HG02884 (cell line): Measurements from ENCODE around the gene TMEM120B.
"Not testable (repeated sequence)": the region's sequence is repeated elsewhere in the genome, so short reads cannot be mapped to it uniquely, and the experiment has no call there.

ENCODE experiments used
- ATAC-seq: cut with Tn5 transposase; IDR thresholded peaks from one replicate; pipeline ENCODE4 v1.9.1; 2021; ENCODE audit warnings: mild to moderate bottlenecking, moderate library complexity; ENCODE audit not compliant: unreplicated experiment

TMEM120B gene

DNA sequence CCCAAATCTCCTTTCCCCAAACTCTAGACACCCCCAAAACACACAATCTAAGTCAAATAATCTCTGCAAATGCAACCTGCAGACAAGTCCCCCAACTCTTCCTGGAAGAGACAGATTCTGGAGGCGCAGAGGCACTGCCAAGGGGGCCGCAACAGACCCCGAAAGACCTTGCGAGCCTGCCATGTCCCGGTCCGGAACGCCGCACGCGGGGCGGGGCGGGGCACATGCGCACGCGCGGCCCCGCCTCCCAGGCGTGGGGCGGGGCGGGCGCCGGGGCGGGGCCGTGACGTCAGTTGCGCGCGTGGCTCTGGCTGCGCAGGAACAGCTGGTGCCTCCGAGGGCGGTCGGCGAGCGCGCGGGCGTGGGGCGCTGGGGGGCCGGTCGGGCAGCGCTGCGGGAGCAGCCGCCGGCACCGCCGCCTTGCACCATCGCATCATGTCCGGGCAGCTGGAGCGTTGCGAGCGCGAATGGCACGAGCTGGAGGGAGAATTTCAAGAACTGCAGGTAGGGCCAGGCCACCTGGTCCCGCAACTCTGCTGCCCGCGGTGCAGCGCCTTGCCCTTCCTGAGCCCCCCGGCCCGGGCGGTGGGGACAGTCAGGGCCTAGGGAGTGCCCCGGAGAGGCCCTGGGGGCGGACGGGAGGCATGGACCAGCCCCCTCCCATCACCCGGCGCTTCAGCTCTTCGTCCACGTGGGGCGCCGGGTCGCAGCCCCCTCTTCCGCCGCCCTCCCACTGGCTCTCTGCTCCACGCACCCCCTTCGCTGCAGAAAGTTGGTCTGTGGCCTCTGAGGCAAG lies at the start of gene TMEM120B:
TMEM120B (plus strand) TSS at position 292 of the 796 bp plus-strand sequence; CDS start at position 436, 144 bp downstream.
- peak; percentile 74 for ATAC-seq

DNA sequence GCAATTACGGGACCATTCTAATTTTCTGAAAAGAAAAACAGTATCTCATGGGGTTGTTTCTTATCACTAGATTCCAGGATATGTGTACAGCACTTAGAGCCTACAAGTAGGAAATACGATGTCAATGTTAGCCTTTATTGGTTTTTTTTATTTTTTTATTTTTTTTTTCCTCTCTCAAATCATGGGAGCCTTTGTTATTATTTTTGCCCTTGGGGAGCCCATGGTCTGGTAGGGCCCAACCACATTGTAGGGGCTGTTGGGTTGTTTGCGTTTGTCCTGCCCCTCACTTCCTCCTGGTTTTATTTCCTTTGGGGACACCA lies 49.0 kb upstream of the TMEM120B start:
- ATAC-seq, result no peak

DNA sequence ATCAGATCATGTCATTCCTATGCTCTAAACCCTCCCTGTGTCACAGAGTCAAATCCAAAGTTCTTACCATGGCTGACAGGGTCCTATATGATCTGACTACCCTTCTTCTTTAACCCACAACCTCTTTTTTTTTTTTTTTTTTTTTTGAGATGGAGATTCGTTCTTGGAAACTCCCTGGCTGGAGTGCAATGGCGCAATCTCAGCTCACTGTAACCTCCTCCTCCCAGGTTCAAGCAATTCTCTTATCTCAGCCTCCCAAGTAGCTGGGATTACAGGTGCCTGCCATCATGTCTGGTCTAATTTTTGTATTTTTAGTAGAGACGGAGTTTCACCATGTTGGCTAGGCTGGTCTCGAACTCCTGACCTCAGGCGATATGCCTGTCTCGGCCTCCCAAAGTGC lies 45.7 kb upstream of the TMEM120B start:
- not testable (repeated sequence) for ATAC-seq

DNA sequence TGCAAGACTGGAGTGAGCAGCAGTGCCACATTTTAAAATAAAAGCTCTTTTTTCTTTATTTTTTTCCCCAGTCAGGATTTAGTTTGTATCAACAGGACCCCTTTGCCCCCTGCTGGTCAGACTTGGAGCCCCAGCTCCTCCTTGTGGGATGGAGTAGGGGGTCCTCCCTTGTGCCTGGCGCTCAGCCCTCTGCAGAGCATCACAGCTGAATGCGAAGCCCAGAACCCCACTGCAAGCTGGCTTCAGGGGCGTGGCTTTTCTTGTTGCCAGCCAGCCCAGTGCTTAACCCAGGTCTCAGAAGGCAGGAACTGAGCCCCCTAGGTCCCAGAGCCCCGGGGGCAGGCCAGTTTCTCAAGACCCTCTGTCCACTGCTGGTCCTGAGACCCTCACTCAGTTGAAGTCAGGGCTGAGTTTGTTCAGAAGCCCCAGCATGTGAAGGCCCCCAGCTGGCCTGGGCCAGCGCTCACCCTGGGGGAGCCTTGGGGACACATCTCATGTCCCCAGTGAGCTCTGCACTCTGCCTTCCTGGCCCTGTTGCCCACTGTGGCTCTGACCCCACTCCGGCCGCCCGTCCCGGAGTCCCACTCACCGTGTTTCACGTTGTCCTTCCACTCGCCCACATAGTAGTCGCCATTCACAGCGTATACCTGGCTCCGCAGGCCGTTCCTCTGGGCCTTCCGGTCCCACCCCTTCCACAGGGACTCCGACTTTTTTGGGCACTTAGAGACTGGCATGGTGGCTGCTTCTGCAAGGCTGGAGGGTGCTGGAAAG lies 43.6 kb upstream of the TMEM120B start:
- ATAC-seq, result no peak

DNA sequence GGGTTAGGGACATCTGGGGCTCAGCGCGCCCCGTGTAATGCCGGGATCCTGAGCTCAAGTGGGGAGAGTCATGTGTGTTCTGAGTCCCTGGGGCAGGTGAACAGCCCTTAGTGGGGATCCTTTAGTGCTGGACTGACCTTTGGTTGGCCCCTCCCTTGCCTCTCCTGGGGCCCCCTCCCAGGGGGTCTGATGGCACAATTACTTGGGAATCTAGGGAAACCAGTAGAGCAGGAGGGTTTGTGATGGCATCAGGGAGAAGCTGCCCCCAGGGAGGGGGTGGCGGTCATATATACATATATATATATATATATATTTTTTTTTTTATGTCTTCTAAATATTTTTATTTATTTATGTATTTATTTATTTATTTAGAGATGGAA lies 43.0 kb upstream of the TMEM120B start, which contains the start of gene MORN3:
MORN3 (minus strand) TSS at position 134 of the 380 bp plus-strand sequence. CDS start 171 bp downstream, outside the sequence.
- ATAC-seq, result no peak

DNA sequence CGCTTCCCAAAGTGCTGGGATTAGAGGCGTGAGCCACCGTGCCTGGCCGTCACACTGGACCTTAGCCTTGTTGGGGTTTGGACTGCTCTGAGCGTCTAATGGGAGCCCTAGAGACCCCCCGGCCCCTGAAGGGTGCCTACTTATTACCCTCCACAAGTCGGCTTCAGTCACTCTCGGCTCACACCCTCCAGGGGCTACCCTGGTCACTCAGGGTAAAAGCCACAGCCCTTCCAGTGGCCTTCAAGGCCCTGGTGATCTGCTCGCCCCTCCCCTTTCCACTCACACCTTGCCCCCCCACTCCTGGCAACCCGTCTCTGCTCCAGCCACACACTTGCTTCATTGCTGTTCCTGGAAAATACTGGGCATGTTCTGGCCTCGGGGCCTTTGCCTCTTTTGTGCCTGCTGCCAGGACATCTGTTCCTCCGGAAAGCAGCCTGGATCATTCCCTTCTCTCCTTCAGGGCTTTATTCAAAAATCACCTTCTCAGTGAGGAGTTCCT lies 39.5 kb upstream of the TMEM120B start:
- no peak for ATAC-seq

DNA sequence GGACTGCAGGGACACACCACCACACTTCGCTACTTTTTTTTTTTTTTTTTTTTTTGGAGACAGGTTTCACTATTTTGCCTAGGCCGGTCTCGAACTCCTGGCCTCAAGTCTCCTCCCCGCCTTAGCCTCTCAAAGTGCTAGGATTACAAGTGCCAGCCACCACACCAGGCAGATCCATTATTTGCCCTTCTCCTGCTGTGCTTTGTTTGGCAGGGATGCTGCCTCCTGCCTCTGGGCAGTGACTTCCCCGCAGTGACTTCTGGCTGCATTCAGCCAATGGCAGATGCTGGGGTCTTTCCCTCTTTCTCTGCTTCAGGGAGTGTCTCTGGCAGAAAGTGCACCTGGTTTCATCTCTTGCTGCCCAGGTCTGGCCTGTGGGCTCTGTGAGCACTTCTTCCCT lies 36.4 kb upstream of the TMEM120B start:
- no peak for ATAC-seq

DNA sequence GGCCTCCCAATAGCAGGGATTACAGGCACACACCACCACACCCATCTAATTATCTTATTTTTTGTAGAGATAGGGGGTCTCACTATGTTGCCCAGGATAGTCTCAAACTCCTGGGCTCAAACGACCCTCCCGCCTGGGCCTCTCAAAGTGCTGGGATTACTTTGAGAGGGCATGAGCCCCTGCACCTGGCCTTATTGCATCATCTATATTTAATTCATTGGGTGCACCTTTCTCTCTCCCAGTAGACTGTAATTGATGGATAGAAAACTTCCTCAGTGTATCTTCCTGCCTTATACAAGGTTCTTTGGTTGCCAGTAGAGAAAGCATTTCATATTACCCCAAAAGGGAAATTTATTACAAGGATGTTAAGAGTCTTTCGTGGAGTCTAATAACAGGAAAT lies 34.2 kb upstream of the TMEM120B start:
- ATAC-seq, result no peak

DNA sequence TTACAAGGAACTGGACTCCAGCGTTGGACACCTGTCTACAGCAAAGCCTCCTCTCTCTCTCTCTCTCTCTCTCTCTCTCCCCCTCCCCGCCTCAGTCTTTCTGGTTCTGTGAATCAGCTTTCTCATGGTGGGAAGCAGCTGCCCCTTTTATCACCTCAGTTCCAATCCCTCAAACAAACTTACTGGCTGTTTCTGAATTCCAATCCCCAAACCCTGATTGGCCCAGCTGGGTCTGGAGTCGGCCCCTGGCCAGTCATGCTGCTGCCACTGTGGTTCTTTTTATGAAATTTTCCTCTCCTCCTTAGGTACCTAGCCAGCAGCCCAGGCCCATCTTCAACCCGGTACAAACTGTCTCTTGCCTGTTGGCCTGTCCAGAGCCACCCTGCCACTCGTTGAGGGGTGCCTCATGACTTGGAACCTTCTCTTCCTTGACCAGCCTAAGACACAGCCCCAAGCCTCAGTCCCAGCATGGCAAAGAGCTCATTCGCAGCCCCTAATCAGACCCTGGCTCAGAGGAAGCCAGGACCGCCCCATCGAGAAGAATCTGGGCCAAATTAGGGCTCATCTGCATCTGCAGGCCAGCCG lies 33.7 kb upstream of the TMEM120B start:
- no peak for ATAC-seq

DNA sequence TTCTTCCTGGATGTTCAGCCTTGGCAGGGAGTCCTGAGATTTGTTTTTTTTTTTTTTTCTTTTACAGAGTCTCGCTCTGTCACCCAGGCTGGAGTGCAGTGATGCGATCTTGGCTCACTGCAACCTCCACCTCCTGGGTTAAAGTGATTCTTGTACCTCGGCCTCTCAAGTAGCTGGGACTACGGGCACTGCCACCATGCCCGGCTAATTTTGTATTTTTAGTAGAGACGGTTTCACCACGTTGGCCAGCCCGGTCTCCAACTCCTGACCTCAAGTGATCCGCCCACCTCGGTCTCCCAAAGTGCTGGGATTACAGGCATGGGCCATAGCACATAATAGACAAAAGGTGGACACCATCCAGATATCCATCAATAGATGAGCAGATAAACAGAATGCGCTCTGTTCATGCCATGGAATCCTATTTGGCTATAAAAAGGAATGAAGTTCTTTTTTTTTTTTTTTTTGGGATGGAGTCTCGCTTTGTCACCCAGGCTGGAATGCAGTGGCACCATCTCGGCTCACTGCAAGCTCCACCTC lies 32.8 kb upstream of the TMEM120B start:
- ATAC-seq, result not testable (repeated sequence)

DNA sequence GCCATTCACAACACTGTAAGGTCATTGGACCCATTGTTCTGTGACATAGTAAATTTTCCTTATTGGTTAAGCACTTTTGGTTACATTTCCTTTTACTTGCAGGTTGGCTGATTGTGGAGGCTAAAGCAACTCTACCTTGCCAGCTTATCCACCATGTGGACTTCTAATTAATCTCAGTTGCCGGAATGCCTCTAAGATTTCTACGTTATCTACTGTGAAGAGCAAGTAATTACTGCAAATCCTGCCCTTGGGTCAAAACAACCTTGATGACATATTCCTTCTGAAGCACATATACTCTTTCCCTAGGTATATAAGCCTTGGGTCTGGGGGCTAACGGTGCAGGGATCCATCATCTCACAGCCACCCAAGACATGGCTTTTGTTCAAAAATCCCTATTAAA lies 23.6 kb upstream of the TMEM120B start:
- ATAC-seq, result no peak

DNA sequence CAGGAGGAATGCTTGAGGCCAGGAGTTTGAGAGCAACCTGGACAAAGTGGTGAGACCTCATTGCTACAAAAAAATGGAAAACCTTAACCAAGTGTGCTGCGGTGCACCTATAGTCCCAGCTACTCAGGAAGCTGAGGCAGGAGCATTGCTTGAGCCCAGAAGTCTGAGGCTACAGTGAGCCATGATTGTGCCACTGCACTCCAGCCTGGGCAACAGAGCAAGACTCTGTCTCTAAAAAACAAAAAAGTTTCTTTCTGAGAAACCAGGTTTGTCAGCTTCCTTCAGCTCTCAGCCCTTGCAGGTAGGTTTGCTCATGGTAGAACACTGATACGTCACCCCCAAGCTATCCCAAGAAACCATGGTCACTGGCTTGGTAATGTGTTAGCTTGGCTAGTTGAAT lies 23.1 kb upstream of the TMEM120B start:
- ATAC-seq, result no peak

DNA sequence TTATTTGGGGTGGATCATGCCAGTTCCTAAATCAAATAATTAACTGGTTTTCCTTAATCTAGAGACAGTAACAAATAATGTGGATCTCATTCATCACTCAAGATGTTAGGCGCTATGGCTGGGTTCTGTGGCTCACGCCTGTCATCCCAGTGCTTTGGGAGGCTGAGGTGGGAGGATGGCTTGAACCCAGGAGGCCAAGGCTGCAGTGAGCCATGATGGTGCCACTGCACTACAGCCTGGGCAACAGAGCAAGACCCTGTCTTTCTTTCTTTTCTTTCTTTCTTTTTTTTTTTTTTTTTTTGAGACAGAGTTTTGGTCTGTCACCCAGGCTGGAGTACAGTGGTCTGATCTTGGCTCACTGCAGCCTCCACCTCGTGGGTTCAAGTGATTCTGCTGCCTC lies 19.8 kb upstream of the TMEM120B start:
- ATAC-seq, result not testable (repeated sequence)

DNA sequence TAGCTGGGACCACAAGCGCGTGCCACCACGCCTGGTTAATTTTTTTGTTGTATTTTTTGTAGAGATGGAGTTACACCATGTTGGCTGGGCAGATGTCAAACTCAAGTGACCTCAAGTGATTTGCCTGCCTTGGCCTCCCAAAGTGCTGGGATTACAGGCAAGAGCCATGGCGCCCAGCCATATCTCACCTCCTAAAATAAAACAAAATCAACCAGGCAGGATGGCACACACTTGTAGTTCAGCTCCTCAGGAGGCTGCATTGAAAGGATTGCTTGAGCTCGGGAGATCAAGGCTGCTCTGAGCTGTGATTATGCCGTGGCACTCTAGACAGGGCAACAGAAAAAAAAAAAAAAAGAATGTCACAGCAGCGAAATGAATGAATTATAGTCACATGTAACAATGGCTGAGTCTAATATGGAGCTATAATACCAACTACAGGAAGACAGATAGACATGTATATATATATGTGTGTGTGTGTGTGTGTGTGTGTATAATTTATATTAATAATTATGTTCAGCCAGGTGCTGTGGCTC lies 19.3 kb upstream of the TMEM120B start:
- no peak for ATAC-seq

DNA sequence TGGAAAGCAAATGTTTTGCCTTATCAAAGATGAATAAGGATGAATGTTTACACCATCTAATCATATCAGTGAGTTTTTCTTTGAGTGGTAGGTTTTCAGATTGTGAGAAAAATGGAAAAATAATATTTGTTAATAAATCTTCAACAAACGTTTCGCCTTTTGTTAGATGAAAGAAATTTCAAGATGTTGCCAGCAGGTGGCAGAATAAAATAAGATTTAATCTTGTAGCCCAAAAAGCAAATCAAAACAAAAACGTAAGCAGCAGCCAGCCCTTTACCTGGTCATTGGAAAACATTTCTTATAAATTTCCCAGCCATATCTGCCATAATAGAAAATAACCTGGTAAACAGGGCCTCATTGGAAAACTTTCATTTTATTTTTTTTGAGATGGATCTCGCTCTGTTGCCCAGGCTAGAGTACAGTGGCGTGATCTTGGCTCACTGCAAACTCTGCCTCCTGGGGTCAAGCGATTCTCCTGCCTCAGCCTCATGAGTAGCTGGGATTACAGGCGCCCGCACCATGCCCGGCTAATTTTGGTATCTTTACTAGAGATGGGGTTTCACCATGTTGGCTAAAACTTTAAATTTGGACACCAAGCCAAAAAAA lies 15.4 kb upstream of the TMEM120B start:
- ATAC-seq, result no peak

DNA sequence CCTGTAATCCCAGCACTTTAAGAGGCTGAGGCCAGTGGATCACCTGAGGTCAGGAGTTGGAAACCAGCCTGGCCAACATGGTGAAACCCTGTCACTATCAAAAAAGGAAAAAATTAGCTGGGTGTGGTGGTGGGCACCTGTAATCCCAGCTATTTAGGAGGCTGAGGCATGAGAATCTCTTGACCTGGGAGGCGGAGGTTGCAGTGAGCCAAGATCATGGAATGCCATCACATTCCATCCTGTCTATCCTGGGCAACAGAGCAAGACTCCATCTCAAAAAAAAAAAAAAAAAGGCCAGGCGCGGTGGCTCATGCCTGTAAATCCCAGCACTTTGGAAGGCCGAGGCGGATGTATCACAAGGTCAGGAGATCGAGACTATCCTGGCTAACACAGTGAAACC lies 14.7 kb upstream of the TMEM120B start:
- ATAC-seq, result not testable (repeated sequence)

DNA sequence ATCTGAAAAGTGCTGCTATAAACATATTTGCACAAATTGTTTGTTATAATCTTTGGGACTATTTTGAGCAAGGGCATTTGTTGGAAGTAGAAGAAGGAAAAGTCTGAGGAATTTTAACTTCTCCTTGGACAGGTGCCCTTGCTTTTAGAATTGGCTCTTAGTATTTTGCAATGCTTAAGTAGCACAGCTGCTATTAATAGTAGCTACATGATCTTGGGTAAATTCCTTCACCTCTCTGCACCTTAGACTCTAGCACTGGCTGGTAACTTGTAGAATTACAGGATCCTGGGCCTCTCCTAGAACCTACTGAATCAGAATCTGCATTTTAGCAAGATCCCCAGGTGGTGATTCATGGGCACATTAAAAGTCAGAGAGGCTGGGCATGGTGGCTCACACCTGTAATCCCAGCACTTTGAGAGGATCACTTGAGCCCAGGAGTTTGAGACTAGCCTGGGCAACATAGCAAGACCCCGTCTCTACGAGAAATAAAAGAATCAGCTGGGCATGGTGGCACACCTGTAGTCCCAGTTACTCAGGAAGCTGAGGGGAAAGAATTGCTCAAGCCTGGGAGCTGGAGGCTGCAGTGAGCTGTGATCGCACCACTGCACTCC lies 10.8 kb upstream of the TMEM120B start:
- no peak for ATAC-seq

DNA sequence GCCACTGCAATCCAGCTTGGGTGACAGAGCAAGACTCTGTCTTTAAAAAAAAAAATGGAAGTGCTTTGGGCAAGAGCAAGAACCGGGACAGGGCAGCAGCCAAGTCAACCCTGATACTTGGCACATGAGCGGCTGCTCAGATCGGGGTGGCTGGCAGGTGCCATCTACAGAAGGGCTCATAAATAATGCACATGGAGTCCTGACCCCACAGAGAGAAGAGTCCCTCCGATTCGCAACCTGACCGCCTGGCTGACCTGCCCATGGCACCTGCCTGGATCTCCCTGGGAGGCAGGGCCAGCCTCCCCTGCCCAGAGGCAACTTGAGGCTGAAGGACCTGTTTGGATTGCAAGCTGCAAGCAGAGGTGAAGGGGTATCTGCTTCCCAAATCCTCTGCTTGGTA lies 9.6 kb upstream of the TMEM120B start:
- no peak for ATAC-seq

DNA sequence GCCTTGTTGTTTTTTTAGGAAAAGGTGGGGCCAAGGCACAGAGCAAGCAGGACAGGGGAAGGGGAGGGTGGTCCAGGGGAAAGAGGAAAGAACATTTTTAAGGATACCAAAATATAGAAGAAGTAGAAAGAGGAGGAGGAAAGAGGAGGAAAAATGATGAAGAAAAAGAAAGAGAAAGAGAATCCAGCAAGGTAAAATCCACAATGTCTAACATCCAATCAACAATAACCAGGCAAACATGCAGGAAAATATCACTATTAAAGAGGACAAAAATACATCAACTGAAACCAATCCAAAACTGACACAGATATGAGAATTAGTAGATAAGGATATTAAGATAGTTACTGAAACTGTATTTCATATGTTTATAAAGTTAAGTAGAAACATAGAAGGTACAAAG lies 7.0 kb upstream of the TMEM120B start:
- ATAC-seq, result no peak

DNA sequence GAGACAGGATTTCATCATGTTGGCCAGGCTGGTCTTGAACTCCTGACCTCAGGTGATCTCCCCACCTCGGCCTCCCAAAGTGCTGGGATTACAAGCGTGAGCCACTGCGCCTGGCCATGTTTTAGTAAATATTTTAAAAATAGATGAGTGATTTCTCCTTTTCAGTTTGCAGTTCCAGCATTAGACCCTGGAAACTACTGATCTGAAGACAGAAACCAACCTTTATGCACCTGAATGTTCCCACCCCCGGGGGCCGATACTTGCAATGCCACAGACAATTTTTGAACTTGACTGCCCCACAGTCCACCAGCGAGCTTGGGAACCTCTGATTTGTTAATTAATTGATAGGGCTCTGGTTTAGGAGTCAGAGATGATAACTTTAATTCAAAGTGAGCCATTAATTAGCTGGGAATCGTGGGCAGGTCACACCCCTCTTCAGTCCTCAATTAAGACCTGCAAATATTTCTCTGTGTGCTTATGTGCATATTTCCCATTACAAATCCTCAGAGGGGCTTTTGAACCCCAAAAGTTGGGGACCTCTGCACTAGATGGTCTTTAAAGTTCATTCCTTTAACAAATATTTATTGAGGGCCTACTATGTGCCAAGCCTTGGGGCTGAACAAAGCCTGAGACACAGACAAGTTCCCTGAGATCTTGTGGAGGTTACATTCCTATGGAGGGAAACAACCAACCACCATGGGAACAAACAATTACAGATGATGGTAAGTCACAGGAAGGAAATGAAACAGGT lies 4.1 kb upstream of the TMEM120B start:
- no peak for ATAC-seq
